IMR-90 (cell line): Measurements from ENCODE around the gene UBL4A. TPM values are rescaled to one million over a fixed set of nuclear protein-coding genes. Genes with fewer than 3 reads are reported as not detected.

Source experiments
- ATAC-seq: fragments of 200-7000 bp; cut with Tn5 transposase; 2 replicates; pipeline ENCODE4 v1.9.1; 2020; ENCODE audit warnings: low read depth, mild to moderate bottlenecking, moderate library complexity
- BruUV-seq: library from RNA; stranded (reverse); fragments of 400-500 nt; replicated peaks from 2 replicates; lab custom pipeline; 2021; lab: Mats Ljungman, UMichigan
- CTCF ChIA-PET: fragments of 300-600 bp; formaldehyde crosslinking; extraction: SDS; loops from one replicate; lab custom pipeline; 2021; ENCODE audit warnings: antibody characterized with exemption; lab: Yijun Ruan, JAX
- POLR2A ChIA-PET: fragments of 300-600 bp; sonication (Branson Sonifier 250); formaldehyde crosslinking; loops from one replicate; lab custom pipeline; 2022; ENCODE audit warnings: antibody characterized with exemption; ENCODE audit not compliant: unreplicated experiment; lab: Charles Lee
- DNase-seq: peaks from one replicate; pipeline ENCODE4 v3.0.0; 2013
- H2AFZ ChIP-seq: replicated peaks from 2 replicates; pipeline ENCODE3; 2013; ENCODE audit warnings: low read length, mild to moderate bottlenecking; ENCODE audit not compliant: poor library complexity
- H2AK5ac ChIP-seq: 2 replicates; pipeline ENCODE4 v1.6.1; 2013; ENCODE audit warnings: low read depth, low read length, inconsistent platforms
- H2AK9ac ChIP-seq: replicated peaks from 2 replicates; pipeline ENCODE3; 2013; ENCODE audit warnings: mild to moderate bottlenecking, low read depth, low read length, moderate library complexity; ENCODE audit not compliant: poor library complexity
- H2BK120ac ChIP-seq: 2 replicates; pipeline ENCODE4 v1.6.1; 2013; ENCODE audit warnings: low read depth, low read length, inconsistent platforms
- H2BK15ac ChIP-seq: 3 replicates; pipeline ENCODE4 v1.6.1; 2013; ENCODE audit warnings: low read depth, low read length, inconsistent platforms
- H2BK20ac ChIP-seq: 2 replicates; pipeline ENCODE4 v1.6.1; 2013; ENCODE audit warnings: low read depth, mild to moderate bottlenecking, inconsistent platforms, low read length, moderate library complexity
- H2BK5ac ChIP-seq: 2 replicates; pipeline ENCODE4 v1.6.1; 2013; ENCODE audit warnings: mild to moderate bottlenecking, low read depth, low read length, inconsistent platforms; ENCODE audit not compliant: poor library complexity, severe bottlenecking
- H3K14ac ChIP-seq: replicated peaks from 2 replicates; pipeline ENCODE4 v1.6.1; 2013; ENCODE audit warnings: low read depth, low read length, inconsistent platforms
- H3K18ac ChIP-seq: 2 replicates; pipeline ENCODE4 v1.6.1; 2013; ENCODE audit warnings: low read depth, low read length, control low read depth
- H3K23ac ChIP-seq: 2 replicates; pipeline ENCODE4 v1.6.1; 2013; ENCODE audit warnings: low read depth, low read length, inconsistent platforms
- H3K27ac ChIP-seq: 2 replicates; pipeline ENCODE4 v1.5.1; 2013; ENCODE audit warnings: mild to moderate bottlenecking, control low read depth, low read length; ENCODE audit not compliant: insufficient read depth
- H3K27me3 ChIP-seq: 2 replicates; pipeline ENCODE4 v1.6.1; 2013; ENCODE audit warnings: low read length; ENCODE audit not compliant: control insufficient read depth, insufficient read depth
- H3K36me3 ChIP-seq: 2 replicates; pipeline ENCODE4 v1.6.1; 2013; ENCODE audit warnings: low read length, mixed read lengths; ENCODE audit not compliant: control insufficient read depth, insufficient read depth
- H3K4ac ChIP-seq: 2 replicates; pipeline ENCODE4 v1.6.1; 2013; ENCODE audit warnings: low read depth, low read length, inconsistent platforms
- H3K4me1 ChIP-seq: 2 replicates; pipeline ENCODE4 v1.6.1; 2013; ENCODE audit warnings: low read length, mixed read lengths; ENCODE audit not compliant: control insufficient read depth, insufficient read depth
- H3K4me2 ChIP-seq: 2 replicates; pipeline ENCODE4 v1.6.1; 2013; ENCODE audit warnings: low read depth, mild to moderate bottlenecking, control low read depth, low read length, moderate library complexity
- H3K4me3 ChIP-seq: 2 replicates; pipeline ENCODE4 v1.5.1; 2013; ENCODE audit warnings: low read depth, mild to moderate bottlenecking, control low read depth, low read length, moderate library complexity; ENCODE audit not compliant: insufficient read depth
- H3K56ac ChIP-seq: 2 replicates; pipeline ENCODE4 v1.6.1; 2013; ENCODE audit warnings: low read length, inconsistent platforms; ENCODE audit not compliant: insufficient read depth; ENCODE audit errors: extremely low read depth
- H3K79me1 ChIP-seq, 2 experiments: 2 replicates each; pipeline ENCODE4 v1.6.1; 2013; ENCODE audit warnings: low read length in 2 of 2, inconsistent platforms in 1 of 2, low read depth in 1 of 2
- H3K9ac ChIP-seq: 2 replicates; pipeline ENCODE4 v1.6.1; 2013; ENCODE audit warnings: low read depth, low read length, control low read depth
- H3K9me1 ChIP-seq: 2 replicates; pipeline ENCODE4 v1.6.1; 2013; ENCODE audit warnings: low read length, inconsistent platforms; ENCODE audit not compliant: insufficient read depth
- H3K9me3 ChIP-seq: 2 replicates; pipeline ENCODE4 v1.6.1; 2013; ENCODE audit warnings: low read length; ENCODE audit not compliant: control insufficient read depth, insufficient read depth
- H4K20me1 ChIP-seq: 2 replicates; pipeline ENCODE4 v1.6.1; 2013; ENCODE audit warnings: low read length, inconsistent platforms; ENCODE audit not compliant: insufficient read depth
- H4K5ac ChIP-seq: 2 replicates; pipeline ENCODE4 v1.6.1; 2013; ENCODE audit warnings: mild to moderate bottlenecking, low read depth, low read length, control low read depth
- H4K8ac ChIP-seq, 2 experiments: 2 replicates each; pipeline ENCODE4 v1.6.1; 2013; ENCODE audit warnings: low read depth in 2 of 2, low read length in 2 of 2, control low read depth in 1 of 2, inconsistent platforms in 1 of 2
- H4K91ac ChIP-seq: 2 replicates; pipeline ENCODE4 v1.6.1; 2013; ENCODE audit warnings: low read depth, low read length, inconsistent platforms; ENCODE audit not compliant: insufficient read depth
- BHLHE40 ChIP-seq: fragments of 150-350 bp; IDR thresholded peaks from 2 replicates; pipeline ENCODE4 v1.6.1; 2016; ENCODE audit warnings: mild to moderate bottlenecking, low read depth, low read length
- MAFK ChIP-seq: IDR thresholded peaks from 2 replicates; pipeline ENCODE4 v1.6.1; 2012; ENCODE audit warnings: low read depth, low read length, improper control_type of control experiment
- MXI1 ChIP-seq: IDR thresholded peaks from 2 replicates; pipeline ENCODE4 v1.6.1; 2012; ENCODE audit warnings: low read depth, mild to moderate bottlenecking, low read length, moderate library complexity, borderline replicate concordance
- WGBS, 2 experiments: methylation state at CpG; one replicate each; pipeline versions ENCODE4 v1.1.5 to v1.1.7; 2013; ENCODE audit warnings: missing lambda C conversion rate in 2 of 2; ENCODE audit not compliant: insufficient read length in 1 of 2; ENCODE audit errors: extremely low coverage in 2 of 2; 5-methylcytosine and 5-hydroxymethylcytosine counted together
- dilution Hi-C: fragments of 300-500 bp; cut with HindIII; formaldehyde crosslinking; loops from one replicate; pipeline ENCODE4 v1.14.3; 2018; ENCODE audit warnings: low sequenced_read_pairs; ENCODE audit not compliant: unreplicated experiment
- in situ Hi-C: fragments of 300-500 bp; cut with MboI; formaldehyde crosslinking; loops from 3 replicates; pipeline ENCODE4 v1.14.3; 2019; ENCODE audit warnings: low sequenced_read_pairs, inconsistent platforms, mixed read lengths
- intact Hi-C: fragments of 100-400 bp; cut with micrococcal nuclease; formaldehyde crosslinking; loops from 2 replicates; pipeline ENCODE4 v1.10.0; 2022
- polyA plus RNA-seq, 3 experiments: library from polyadenylated mRNA; depleted of rRNA; stranded (reverse); fragments of >200 nt; gene quantifications; 2 replicates each; pipeline ENCODE4 v1.2.3, GENCODE V29; 2012; ENCODE audit warnings: low replicate concordance in 1 of 3
- total RNA-seq: library from RNA; depleted of rRNA; stranded (reverse); fragments of >200 nt; gene quantifications from 2 replicates; pipeline ENCODE4 v1.2.3, GENCODE V29; 2012

UBL4A gene
- total and polyA plus RNA-seq, 2 of the 4 experiments (the other 2 are of a cell fraction) = 24.6 to 28.3 TPM

GRCh38 chrX:154446430-154446829, 40.0 kb downstream of the UBL4A start:
- H4K8ac ChIP-seq = no peak overlapping the region
- POLR2A ChIA-PET = interaction anchor here (1.0 kb wide), 1 partner anchor 8 kb away, joined by 3 read pairs; no protein-coding TSS in a partner anchor
- in situ Hi-C loops = no loop called here

More at GRCh38 chrX:154446430-154446829, 40.0 kb downstream of the UBL4A start:
- H2BK15ac ChIP-seq = no peak overlapping the region
- H3K9ac ChIP-seq = no peak overlapping the region
- H3K4me1 ChIP-seq = peaks cover 8% of the 10 kb centered on the region; the same call in 1 of the 2 replicates
- no peak overlapping the region for H3K4ac ChIP-seq
- no peak overlapping the region for H3K18ac ChIP-seq
- no peaks in the 10 kb centered on the region for H3K27me3 ChIP-seq
- H2BK120ac ChIP-seq = no peak overlapping the region
- no peaks in the 10 kb centered on the region for H3K9me1 ChIP-seq
- H3K27ac ChIP-seq = no peak overlapping the region
- H4K5ac ChIP-seq = no peak overlapping the region
- H4K91ac ChIP-seq = no peak overlapping the region
- no peak overlapping the region for H2AFZ ChIP-seq
- no peak for DNase-seq
- peaks cover 59% of the 10 kb centered on the region for H3K36me3 ChIP-seq
- no peak overlapping the region for H3K4me2 ChIP-seq
- no TSS peak for BruUV-seq
- intact Hi-C loops = no loop called here
- no peak overlapping the region for H2AK9ac ChIP-seq
- no peak overlapping the region for H2BK20ac ChIP-seq
- no peak overlapping the region for H2AK5ac ChIP-seq
- H3K9me3 ChIP-seq = no peaks in the 10 kb centered on the region; the same call in 1 of the 2 replicates
- no peak overlapping the region for H2BK5ac ChIP-seq
- WGBS, 2 experiments = 72% methylated on average over 2 of the region's 12 CpGs; no CpG with 5 or more reads in 1 of the 2 experiments
- H3K14ac ChIP-seq = no peak overlapping the region
- H3K79me1 ChIP-seq = peaks cover 0 to 32% of the 10 kb centered on the region in 2 experiments; a peak in 2 of 4 replicates
- H3K56ac ChIP-seq = no peak overlapping the region
- TF ChIP-seq BHLHE40 (no peak), MXI1 (no peak), MAFK (no peak)
- no peak for ATAC-seq
- H4K20me1 ChIP-seq = no peaks in the 10 kb centered on the region; the same call in 1 of the 2 replicates
- dilution Hi-C loops = no loop called here
- no peak overlapping the region for H3K4me3 ChIP-seq
- no peak overlapping the region; the same call in 1 of the 2 replicates for H3K23ac ChIP-seq
- CTCF ChIA-PET = no interaction called here
